MM.1S (cell line): ENCODE results near the gene PGM1.

Source experiments
- CTCF ChIP-seq: fragments of 300-600 bp; sonication (generic); IDR thresholded peaks from 2 replicates; pipeline ENCODE4 v1.5.1; 2016; ENCODE audit warnings: antibody characterized with exemption, low read length, mixed read lengths
- EZH2 ChIP-seq: fragments of 300-600 bp; sonication (generic); optimal IDR thresholded peaks from 2 replicates; pipeline ENCODE3; 2017; ENCODE audit warnings: low read depth, mild to moderate bottlenecking, antibody characterized with exemption, low read length, mixed read lengths
- EZH2phosphoT487 ChIP-seq: fragments of 300-600 bp; sonication (generic); IDR thresholded peaks from 2 replicates; pipeline ENCODE4 v1.6.1; 2018; ENCODE audit warnings: antibody characterized with exemption, low read length

GRCh38 chr1:63703701-63704107 lies 110.5 kb downstream of the PGM1 start:
- no peak for TF ChIP-seq EZH2
- TF ChIP-seq CTCF, result no peak
- no peak for TF ChIP-seq EZH2phosphoT487
